ENCODE measurements around the gene CACNG4.

DNA sequence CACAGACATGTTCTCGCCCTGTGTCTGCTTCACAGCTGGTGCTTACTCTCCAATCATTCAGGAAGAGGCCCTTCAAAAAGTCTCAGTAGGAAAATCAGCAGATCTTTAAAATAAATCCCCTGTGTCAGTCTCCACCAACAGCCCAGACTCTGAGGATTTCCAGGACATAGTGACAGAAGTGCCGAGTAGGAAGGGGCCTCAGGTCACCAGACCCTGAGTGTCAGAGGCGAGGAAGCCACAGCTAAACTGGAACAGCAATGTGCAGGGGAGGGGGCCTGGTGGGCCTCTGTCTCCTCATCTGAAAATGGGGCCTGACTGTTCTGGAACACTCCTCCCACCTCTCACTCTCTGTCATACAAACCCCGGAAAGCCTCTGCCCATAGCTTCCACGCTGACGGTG lies 6.3 kb downstream of the CACNG4 start:
- TF ChIP-seq, protein P1, sequence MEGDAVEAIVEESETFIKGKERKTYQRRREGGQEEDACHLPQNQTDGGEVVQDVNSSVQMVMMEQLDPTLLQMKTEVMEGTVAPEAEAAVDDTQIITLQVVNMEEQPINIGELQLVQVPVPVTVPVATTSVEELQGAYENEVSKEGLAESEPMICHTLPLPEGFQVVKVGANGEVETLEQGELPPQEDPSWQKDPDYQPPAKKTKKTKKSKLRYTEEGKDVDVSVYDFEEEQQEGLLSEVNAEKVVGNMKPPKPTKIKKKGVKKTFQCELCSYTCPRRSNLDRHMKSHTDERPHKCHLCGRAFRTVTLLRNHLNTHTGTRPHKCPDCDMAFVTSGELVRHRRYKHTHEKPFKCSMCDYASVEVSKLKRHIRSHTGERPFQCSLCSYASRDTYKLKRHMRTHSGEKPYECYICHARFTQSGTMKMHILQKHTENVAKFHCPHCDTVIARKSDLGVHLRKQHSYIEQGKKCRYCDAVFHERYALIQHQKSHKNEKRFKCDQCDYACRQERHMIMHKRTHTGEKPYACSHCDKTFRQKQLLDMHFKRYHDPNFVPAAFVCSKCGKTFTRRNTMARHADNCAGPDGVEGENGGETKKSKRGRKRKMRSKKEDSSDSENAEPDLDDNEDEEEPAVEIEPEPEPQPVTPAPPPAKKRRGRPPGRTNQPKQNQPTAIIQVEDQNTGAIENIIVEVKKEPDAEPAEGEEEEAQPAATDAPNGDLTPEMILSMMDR (IDR thresholded peaks at IDR 0.05) = no peak
- TF ChIP-seq POLR2A (IDR thresholded peaks at IDR 0.05) = no peak
